NT2/D1 (cell line): Measurements from ENCODE around the gene SCN1B.

ENCODE experiments used
- DNase-seq: peaks from one replicate; pipeline ENCODE4 v3.0.0-alpha.2; 2011; ENCODE audit warnings: low read depth, low spot score
- H3K27me3 ChIP-seq: 2 replicates; pipeline ENCODE4 v1.6.0; 2011; ENCODE audit warnings: mild to moderate bottlenecking; ENCODE audit not compliant: insufficient read length, insufficient read depth
- H3K36me3 ChIP-seq: 2 replicates; pipeline ENCODE4 v1.6.1; 2011; ENCODE audit warnings: mild to moderate bottlenecking, low read length, mixed read lengths; ENCODE audit not compliant: insufficient read depth, insufficient read length
- H3K4me1 ChIP-seq: 2 replicates; pipeline ENCODE4 v1.5.1; 2011; ENCODE audit not compliant: insufficient read depth, insufficient read length
- H3K4me3 ChIP-seq: 2 replicates; pipeline ENCODE4 v1.5.1; 2011; ENCODE audit warnings: low read depth; ENCODE audit not compliant: insufficient read length
- H3K9ac ChIP-seq: 2 replicates; pipeline ENCODE4 v1.6.0; 2011; ENCODE audit warnings: low read depth; ENCODE audit not compliant: insufficient read length
- H3K9me3 ChIP-seq: 2 replicates; pipeline ENCODE4 v1.5.1; 2011; ENCODE audit warnings: mild to moderate bottlenecking, low read length; ENCODE audit not compliant: insufficient read depth
- SUZ12 ChIP-seq: IDR thresholded peaks from 2 replicates; pipeline ENCODE4 v1.6.1; 2011; ENCODE audit not compliant: insufficient read length, insufficient read depth; ENCODE audit errors: extremely low read depth
- YY1 ChIP-seq: IDR thresholded peaks from 2 replicates; pipeline ENCODE4 v1.6.1; 2011; ENCODE audit not compliant: insufficient read length, insufficient read depth
- ZNF274 ChIP-seq: IDR thresholded peaks from 2 replicates; pipeline ENCODE4 v1.6.1; 2011; ENCODE audit warnings: mild to moderate bottlenecking, low read depth, low read length

The SCN1B gene

DNA sequence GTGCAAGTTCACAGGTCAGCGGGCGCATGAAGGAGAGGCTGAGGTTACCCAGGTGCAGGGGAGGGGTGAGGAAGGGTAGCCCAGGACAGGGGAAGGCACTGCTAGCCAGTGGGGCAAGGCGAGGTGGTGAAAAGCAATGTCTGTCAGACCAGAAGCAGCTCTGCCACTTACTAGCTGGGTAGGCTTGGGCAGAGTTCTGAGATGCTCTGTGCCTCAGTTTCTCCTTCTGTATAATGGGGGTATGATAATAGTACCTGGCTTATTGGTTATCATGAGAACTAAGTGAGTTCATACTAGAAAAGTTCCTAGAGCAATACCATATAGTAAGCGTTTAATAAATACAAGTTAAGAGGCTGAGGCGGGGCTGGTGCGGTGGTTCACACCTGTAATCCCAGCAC is 14.3 kb upstream of the SCN1B start:
- no peak for DNase-seq
- H3K4me3 ChIP-seq = no peak overlapping the region
- no peaks in the 10 kb centered on the region for H3K9me3 ChIP-seq
- H3K36me3 ChIP-seq = peaks cover 79% of the 10 kb centered on the region
- no peak overlapping the region for H3K9ac ChIP-seq
- H3K4me1 ChIP-seq = no peaks in the 10 kb centered on the region
- no peak for TF ChIP-seq YY1
- TF ChIP-seq SUZ12 = no peak
- TF ChIP-seq ZNF274 = no peak
- no peaks in the 10 kb centered on the region for H3K27me3 ChIP-seq

DNA sequence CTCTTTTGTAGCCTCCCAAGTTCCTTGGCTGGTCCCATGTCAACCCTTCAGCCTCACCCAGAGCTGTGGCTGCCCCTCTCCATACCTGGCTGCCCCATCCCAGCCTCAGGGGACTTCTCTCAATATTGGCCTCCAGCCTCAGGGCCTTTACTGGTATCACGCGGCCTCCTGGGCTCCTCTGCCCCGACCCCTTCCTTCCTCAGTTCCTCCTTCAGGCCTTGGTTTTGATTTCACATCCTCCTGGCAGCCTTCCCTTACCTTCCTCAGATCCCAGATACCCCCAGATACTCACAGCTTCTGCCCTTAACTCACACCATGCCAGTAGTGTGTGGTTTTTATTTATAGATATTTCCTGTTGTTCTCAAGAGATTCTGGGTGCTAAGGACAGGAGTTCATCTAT is 12.8 kb upstream of the SCN1B start:
- peaks cover 79% of the 10 kb centered on the region for H3K36me3 ChIP-seq
- no peak overlapping the region for H3K4me3 ChIP-seq
- H3K27me3 ChIP-seq = no peaks in the 10 kb centered on the region
- H3K9me3 ChIP-seq = no peaks in the 10 kb centered on the region
- TF ChIP-seq SUZ12 (no peak), ZNF274 (no peak), YY1 (no peak)
- no peak for DNase-seq
- no peaks in the 10 kb centered on the region for H3K4me1 ChIP-seq
- H3K9ac ChIP-seq = no peak overlapping the region

DNA sequence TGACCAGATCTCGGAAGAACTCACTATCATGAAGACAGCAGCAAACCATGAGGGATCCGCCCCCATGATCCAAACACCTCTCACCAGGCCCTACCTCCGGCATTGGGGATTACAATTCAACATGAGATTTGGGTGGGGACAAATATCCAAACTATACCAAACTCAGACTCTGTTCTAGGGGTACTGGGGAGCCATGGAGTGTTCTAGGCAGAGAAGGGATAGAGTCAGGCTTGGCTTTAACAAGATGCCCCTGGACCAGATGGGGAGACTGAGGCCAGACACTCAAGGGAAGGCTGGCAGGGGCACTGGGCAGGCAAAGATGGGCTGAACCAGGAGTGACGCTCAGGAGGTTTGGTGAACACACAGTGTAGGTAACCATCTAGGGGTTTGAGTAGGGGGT is 11.9 kb upstream of the SCN1B start:
- Histone ChIP-seq H3K4me3 (no peak overlapping the region), H3K9me3 (no peaks in the 10 kb centered on the region), H3K4me1 (no peaks in the 10 kb centered on the region), H3K27me3 (no peaks in the 10 kb centered on the region), H3K9ac (no peak overlapping the region), H3K36me3 (peaks cover 79% of the 10 kb centered on the region)
- TF ChIP-seq ZNF274 = no peak
- TF ChIP-seq YY1 = no peak
- no peak for TF ChIP-seq SUZ12
- DNase-seq = no peak

DNA sequence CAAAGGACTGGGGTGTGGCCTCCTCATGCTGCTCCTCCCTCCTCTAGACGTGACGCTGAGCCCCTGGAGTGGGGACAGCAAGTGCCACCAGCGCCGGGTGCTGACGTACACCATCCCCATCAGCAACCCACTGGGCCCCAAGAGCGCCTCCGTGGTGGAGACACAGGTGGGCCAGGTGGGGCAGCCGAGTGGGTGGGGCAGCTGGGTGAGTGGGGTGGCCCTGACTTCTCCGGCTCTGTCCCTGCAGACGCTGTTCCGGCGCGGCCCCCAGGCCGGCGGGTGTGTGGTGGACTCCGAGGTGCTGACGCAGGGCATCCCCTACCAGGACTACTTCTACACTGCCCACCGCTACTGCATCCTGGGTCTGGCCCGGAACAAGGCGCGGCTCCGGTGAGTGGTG is 11.1 kb upstream of the SCN1B start:
- H3K9me3 ChIP-seq = no peaks in the 10 kb centered on the region
- H3K36me3 ChIP-seq = peaks cover 79% of the 10 kb centered on the region
- H3K4me1 ChIP-seq = no peaks in the 10 kb centered on the region
- H3K27me3 ChIP-seq = no peaks in the 10 kb centered on the region
- TF ChIP-seq ZNF274 (no peak), SUZ12 (no peak), YY1 (no peak)
- H3K9ac ChIP-seq = no peak overlapping the region
- no peak overlapping the region for H3K4me3 ChIP-seq
- DNase-seq = no peak

DNA sequence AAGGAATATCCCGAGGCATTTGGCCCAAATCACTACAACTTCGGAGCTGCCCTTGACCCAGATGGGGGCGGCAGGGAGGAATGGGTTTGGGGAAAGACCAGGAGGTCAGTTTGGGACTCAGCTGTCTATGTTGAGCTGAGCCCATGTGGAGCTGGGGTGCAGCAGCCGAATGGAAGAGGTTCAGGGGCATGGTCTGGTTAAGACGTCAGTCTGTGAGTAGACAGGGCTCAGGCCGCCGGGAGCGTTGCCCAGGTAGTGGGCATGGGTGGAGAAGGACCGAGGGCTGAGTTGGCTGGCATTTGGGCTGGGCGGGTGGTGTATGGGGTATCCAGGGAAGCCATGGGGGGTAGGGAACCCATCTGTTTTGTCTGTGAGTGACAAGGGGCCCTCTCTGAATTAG is 9.3 kb upstream of the SCN1B start:
- H3K36me3 ChIP-seq = peaks cover 74% of the 10 kb centered on the region
- no peaks in the 10 kb centered on the region for H3K9me3 ChIP-seq
- TF ChIP-seq SUZ12 (no peak), ZNF274 (no peak), YY1 (no peak)
- H3K27me3 ChIP-seq = no peaks in the 10 kb centered on the region
- H3K9ac ChIP-seq = no peak overlapping the region
- no peak overlapping the region for H3K4me3 ChIP-seq
- no peak for DNase-seq
- no peaks in the 10 kb centered on the region for H3K4me1 ChIP-seq

DNA sequence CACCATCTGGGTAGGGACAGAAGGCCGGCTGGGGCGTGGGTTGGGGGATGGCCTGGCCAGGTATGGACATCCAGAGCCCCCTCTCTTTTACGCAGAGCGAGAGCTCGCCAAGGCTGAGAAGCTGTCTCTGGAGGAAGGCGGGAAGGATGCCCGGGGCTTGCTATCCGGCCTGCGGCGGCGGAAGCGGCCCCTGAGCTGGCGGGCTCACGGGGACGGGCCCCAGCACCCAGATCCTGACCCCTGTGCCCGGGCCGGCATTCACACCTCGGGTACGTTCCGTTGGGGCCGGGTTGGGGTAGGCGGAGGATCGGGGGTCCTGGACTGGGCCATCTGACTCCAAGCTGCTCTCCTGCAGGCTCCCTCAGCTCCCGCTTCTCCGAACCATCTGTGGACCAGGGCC is 8.7 kb upstream of the SCN1B start:
- Histone ChIP-seq H3K9me3 (no peaks in the 10 kb centered on the region), H3K9ac (no peak overlapping the region), H3K4me3 (no peak overlapping the region), H3K36me3 (peaks cover 77% of the 10 kb centered on the region), H3K27me3 (no peaks in the 10 kb centered on the region), H3K4me1 (no peaks in the 10 kb centered on the region)
- DNase-seq = no peak
- TF ChIP-seq YY1 = no peak
- TF ChIP-seq ZNF274 = no peak
- TF ChIP-seq SUZ12 = no peak

DNA sequence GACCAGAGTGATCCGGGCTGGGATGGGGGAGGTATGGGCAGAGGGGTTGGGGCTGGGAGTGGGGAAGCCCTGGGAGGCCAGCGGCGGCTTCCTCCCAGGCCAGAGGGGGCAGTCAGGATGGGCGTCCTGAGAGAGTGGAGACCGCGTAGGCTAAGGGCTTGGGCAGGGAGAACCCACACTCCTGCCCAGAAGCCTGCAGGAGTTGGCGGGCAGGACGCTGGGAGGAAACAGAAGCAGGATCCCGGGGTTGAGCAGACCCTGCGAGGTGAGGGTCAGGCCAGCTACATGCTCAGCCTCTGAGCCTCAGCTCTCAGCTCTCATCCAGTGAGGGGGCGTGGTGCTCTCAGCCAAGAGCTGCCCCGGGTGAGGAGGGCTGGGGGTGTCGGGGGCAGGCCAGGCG is 7.8 kb upstream of the SCN1B start:
- DNase-seq = no peak
- H3K27me3 ChIP-seq = no peaks in the 10 kb centered on the region
- H3K9me3 ChIP-seq = no peaks in the 10 kb centered on the region
- H3K4me1 ChIP-seq = peaks cover 2% of the 10 kb centered on the region
- no peak overlapping the region for H3K4me3 ChIP-seq
- TF ChIP-seq SUZ12 = no peak
- no peak for TF ChIP-seq ZNF274
- TF ChIP-seq YY1 = no peak
- no peak overlapping the region for H3K9ac ChIP-seq
- H3K36me3 ChIP-seq = peaks cover 82% of the 10 kb centered on the region

DNA sequence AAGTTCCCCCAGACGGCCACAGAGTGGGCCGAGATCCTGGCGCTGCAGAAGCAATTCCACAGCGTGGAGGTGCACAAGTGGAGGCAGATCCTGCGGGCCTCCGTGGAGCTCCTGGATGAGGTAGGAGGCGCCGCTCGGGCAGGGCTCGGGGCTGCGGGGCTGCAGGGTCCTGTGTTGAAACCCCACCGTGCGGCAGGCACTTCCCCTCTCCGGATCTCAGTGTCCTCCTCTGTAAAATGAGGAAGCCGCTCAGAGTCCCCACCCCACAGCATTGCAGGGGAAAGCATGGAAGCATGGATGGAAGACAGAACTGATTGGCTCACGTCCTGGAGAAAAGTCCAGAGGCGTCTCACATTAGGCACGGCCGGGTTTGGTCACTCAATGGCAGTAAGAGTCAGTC is 6.8 kb upstream of the SCN1B start:
- Histone ChIP-seq H3K36me3 (peaks cover 85% of the 10 kb centered on the region), H3K4me3 (no peak overlapping the region), H3K9ac (no peak overlapping the region), H3K27me3 (no peaks in the 10 kb centered on the region), H3K9me3 (no peaks in the 10 kb centered on the region), H3K4me1 (peaks cover 5% of the 10 kb centered on the region)
- TF ChIP-seq ZNF274 (no peak), YY1 (no peak), SUZ12 (no peak)
- DNase-seq = no peak
